ENCODE data around the gene IARS1. TPM values are rescaled to one million over a fixed set of nuclear protein-coding genes. Genes with fewer than 3 reads are reported as not detected.

The IARS1 gene
- total and polyA plus RNA-seq, 10 of the 15 experiments (the other 5 are each of a cell fraction or from before 2014, with no cell fraction given) = 71.0 to 227 (median 153) TPM

DNA sequence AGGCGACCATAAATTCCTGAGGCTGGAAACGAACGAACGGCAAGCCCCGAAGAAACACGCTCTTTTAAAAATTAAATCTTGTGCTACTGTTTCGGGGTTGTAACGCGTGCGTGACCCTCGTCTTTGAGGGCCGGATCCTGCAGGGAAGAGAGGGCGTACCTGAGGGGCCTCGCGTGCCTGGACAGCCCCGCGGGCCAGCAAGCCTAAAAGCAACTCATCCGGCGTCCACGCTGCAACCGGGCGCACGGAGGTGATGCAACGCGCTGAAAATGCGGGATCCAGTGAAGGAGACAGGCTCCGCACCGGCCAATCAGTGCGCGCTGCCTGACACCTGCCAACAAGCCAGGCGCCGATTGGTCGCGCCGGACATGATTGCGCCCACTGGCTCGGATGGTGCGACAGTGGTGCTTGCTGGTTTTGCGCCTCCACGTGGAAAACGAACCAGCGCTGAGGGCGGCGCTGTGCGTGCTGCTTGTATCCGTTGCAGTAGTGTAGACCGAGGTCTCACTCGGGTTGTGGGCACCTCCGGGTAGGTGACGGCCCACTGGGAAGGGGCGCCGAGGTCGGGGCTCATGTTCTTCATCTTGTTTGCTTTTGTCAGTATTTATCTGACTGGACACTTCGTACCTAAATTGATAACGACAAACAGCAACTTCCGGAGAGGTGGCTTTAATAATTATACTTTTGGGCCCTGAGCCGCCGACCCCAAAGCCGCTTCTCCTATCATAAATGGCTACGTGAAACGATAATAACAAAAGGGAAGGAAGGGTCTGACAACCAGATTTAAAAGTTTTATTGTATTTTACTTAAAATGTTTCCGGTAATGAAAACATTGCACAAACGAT lies at the start of gene IARS1 (continued):
- TF ChIP-seq, protein P1, sequence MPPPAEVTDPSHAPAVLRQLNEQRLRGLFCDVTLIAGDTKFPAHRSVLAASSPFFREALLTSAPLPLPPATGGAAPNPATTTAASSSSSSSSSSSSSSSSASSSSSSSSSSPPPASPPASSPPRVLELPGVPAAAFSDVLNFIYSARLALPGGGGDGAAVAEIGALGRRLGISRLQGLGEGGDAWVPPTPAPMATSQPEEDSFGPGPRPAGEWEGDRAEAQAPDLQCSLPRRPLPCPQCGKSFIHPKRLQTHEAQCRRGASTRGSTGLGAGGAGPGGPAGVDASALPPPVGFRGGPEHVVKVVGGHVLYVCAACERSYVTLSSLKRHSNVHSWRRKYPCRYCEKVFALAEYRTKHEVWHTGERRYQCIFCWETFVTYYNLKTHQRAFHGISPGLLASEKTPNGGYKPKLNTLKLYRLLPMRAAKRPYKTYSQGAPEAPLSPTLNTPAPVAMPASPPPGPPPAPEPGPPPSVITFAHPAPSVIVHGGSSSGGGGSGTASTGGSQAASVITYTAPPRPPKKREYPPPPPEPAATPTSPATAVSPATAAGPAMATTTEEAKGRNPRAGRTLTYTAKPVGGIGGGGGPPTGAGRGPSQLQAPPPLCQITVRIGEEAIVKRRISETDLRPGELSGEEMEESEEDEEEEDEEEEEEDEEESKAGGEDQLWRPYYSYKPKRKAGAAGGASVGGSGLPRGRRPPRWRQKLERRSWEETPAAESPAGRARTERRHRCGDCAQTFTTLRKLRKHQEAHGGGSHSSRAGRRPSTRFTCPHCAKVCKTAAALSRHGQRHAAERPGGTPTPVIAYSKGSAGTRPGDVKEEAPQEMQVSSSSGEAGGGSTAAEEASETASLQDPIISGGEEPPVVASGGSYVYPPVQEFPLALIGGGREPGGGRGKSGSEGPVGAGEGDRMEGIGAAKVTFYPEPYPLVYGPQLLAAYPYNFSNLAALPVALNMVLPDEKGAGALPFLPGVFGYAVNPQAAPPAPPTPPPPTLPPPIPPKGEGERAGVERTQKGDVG (CRISPR knock-in tag; IDR thresholded peaks at IDR 0.05) = no peak
- TF ChIP-seq, protein P2, sequence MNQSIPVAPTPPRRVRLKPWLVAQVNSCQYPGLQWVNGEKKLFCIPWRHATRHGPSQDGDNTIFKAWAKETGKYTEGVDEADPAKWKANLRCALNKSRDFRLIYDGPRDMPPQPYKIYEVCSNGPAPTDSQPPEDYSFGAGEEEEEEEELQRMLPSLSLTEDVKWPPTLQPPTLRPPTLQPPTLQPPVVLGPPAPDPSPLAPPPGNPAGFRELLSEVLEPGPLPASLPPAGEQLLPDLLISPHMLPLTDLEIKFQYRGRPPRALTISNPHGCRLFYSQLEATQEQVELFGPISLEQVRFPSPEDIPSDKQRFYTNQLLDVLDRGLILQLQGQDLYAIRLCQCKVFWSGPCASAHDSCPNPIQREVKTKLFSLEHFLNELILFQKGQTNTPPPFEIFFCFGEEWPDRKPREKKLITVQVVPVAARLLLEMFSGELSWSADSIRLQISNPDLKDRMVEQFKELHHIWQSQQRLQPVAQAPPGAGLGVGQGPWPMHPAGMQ (IDR thresholded peaks at IDR 0.05; ENCODE audit: borderline replicate concordance) = no peak
- TF ChIP-seq NBN (IDR thresholded peaks at IDR 0.05) (peak; percentile 85), CHD4 (IDR thresholded peaks at IDR 0.05) (no peak), SMAD5 (IDR thresholded peaks at IDR 0.05; ENCODE audit: low read depth) (peak; percentile 85; the same call in 1 of the 2 replicates), NFXL1 (IDR thresholded peaks at IDR 0.05; ENCODE audit: borderline replicate concordance) (no peak), EED (IDR thresholded peaks at IDR 0.05; ENCODE audit: low read depth) (no peak), HCFC1 (IDR thresholded peaks at IDR 0.05; ENCODE audit: low read length) (peak; percentile 60; the same call in 1 of the 2 replicates), BACH1 (IDR thresholded peaks at IDR 0.05; ENCODE audit: borderline replicate concordance) (peak; percentile 58; the same call in 1 of the 2 replicates), CREM (IDR thresholded peaks at IDR 0.05; ENCODE audit: low read depth) (peak; percentile 98), ATF7 (IDR thresholded peaks at IDR 0.05; ENCODE audit: low read depth) (peak; percentile 82), POLR2A (IDR thresholded peaks at IDR 0.05; ENCODE audit: low read depth, low read length) (peak; percentile 95), IKZF1 (conservative IDR thresholded peaks at IDR 0.05) (peak; percentile 79), STAT3 (IDR thresholded peaks at IDR 0.05; ENCODE audit: low read depth, low read length) (no peak)
- TF ChIP-seq, protein P3, sequence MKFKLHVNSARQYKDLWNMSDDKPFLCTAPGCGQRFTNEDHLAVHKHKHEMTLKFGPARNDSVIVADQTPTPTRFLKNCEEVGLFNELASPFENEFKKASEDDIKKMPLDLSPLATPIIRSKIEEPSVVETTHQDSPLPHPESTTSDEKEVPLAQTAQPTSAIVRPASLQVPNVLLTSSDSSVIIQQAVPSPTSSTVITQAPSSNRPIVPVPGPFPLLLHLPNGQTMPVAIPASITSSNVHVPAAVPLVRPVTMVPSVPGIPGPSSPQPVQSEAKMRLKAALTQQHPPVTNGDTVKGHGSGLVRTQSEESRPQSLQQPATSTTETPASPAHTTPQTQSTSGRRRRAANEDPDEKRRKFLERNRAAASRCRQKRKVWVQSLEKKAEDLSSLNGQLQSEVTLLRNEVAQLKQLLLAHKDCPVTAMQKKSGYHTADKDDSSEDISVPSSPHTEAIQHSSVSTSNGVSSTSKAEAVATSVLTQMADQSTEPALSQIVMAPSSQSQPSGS (IDR thresholded peaks at IDR 0.05; ENCODE audit: low read length) = peak; percentile 15; the same call in 1 of the 2 replicates
- TF ChIP-seq, protein P4, sequence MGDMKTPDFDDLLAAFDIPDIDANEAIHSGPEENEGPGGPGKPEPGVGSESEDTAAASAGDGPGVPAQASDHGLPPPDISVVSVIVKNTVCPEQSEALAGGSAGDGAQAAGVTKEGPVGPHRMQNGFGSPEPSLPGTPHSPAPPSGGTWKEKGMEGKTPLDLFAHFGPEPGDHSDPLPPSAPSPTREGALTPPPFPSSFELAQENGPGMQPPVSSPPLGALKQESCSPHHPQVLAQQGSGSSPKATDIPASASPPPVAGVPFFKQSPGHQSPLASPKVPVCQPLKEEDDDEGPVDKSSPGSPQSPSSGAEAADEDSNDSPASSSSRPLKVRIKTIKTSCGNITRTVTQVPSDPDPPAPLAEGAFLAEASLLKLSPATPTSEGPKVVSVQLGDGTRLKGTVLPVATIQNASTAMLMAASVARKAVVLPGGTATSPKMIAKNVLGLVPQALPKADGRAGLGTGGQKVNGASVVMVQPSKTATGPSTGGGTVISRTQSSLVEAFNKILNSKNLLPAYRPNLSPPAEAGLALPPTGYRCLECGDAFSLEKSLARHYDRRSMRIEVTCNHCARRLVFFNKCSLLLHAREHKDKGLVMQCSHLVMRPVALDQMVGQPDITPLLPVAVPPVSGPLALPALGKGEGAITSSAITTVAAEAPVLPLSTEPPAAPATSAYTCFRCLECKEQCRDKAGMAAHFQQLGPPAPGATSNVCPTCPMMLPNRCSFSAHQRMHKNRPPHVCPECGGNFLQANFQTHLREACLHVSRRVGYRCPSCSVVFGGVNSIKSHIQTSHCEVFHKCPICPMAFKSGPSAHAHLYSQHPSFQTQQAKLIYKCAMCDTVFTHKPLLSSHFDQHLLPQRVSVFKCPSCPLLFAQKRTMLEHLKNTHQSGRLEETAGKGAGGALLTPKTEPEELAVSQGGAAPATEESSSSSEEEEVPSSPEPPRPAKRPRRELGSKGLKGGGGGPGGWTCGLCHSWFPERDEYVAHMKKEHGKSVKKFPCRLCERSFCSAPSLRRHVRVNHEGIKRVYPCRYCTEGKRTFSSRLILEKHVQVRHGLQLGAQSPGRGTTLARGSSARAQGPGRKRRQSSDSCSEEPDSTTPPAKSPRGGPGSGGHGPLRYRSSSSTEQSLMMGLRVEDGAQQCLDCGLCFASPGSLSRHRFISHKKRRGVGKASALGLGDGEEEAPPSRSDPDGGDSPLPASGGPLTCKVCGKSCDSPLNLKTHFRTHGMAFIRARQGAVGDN (IDR thresholded peaks at IDR 0.05) = peak; percentile 91
- TF ChIP-seq, protein P5, sequence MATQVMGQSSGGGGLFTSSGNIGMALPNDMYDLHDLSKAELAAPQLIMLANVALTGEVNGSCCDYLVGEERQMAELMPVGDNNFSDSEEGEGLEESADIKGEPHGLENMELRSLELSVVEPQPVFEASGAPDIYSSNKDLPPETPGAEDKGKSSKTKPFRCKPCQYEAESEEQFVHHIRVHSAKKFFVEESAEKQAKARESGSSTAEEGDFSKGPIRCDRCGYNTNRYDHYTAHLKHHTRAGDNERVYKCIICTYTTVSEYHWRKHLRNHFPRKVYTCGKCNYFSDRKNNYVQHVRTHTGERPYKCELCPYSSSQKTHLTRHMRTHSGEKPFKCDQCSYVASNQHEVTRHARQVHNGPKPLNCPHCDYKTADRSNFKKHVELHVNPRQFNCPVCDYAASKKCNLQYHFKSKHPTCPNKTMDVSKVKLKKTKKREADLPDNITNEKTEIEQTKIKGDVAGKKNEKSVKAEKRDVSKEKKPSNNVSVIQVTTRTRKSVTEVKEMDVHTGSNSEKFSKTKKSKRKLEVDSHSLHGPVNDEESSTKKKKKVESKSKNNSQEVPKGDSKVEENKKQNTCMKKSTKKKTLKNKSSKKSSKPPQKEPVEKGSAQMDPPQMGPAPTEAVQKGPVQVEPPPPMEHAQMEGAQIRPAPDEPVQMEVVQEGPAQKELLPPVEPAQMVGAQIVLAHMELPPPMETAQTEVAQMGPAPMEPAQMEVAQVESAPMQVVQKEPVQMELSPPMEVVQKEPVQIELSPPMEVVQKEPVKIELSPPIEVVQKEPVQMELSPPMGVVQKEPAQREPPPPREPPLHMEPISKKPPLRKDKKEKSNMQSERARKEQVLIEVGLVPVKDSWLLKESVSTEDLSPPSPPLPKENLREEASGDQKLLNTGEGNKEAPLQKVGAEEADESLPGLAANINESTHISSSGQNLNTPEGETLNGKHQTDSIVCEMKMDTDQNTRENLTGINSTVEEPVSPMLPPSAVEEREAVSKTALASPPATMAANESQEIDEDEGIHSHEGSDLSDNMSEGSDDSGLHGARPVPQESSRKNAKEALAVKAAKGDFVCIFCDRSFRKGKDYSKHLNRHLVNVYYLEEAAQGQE (IDR thresholded peaks at IDR 0.05; ENCODE audit: low read depth, low read length) = no peak
